Measurements from ENCODE around the gene SLC35A2.
A peak's percentile ranks its signal among the peaks of the same experiment; 100 is the strongest.

The SLC35A2 gene

DNA sequence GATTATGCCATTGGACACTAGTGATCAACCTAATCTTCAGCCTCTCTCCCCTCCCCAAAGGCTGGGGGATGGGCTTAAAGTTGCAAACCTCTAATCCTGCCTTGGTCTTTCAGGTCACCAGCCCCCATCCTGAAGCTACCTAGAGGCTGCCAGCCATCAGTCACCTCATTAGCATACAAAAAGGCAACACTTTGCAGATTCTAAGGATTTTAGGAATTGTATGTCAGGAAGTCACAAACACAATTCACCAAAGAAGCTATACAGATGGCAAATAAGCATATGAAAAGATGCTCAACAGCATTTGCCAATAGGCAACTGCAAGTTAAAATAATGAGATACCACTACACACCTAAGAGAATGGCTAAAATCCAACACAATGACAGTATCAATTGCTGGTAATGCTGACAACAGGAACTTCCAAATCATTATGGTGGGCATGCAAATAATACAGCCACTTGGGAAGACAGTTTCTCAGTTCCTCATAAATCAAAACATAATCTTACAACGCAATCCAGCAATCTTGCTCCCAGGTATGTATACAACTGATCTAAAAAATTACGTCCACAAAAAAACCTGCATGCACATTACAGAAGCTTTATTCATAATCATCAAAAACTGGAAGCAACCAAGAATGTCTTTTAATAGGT lies 16.4 kb upstream of the SLC35A2 start:
- no peak for DNase-seq (ENCODE audit: low read depth)

DNA sequence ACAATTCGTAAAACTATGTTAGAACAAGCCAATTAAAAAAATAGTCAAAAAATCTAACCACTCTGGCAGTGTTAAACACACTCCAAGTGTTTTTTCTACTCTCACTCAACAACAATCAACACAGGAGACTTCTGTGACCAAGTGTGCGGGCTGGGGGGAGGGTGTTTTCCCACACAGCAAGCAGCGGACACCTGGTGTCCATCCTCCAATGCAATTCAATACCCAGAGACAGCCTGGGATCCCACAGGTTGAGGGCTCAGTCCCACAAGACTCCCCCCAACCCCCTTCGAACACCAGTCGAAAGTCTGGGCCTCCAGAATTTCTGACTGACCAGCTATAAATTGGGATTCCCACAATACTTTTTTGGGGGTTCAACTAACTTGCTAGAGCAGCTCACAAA lies 15.7 kb upstream of the SLC35A2 start:
- DNase-seq (ENCODE audit: low read depth): no peak

DNA sequence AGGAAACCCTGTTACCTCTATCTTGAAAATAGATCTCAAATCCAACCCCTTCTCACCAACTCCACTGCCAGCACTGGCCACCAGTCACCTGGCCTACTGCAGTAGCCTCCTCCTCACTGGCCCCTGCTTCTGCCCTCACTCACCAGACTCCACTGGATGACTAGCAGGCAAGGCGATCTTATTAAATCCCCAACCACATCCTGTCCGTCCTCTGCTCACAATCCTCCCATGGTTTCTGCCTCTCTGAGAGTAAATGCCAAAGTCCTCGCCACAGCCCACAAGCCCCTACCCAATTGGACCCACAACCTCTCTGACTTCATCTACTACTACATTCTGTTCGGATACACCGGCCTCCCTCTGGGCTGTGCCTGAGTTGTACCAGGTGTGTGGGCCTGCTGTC lies 12.8 kb upstream of the SLC35A2 start:
- DNase-seq (ENCODE audit: low read depth): no peak

DNA sequence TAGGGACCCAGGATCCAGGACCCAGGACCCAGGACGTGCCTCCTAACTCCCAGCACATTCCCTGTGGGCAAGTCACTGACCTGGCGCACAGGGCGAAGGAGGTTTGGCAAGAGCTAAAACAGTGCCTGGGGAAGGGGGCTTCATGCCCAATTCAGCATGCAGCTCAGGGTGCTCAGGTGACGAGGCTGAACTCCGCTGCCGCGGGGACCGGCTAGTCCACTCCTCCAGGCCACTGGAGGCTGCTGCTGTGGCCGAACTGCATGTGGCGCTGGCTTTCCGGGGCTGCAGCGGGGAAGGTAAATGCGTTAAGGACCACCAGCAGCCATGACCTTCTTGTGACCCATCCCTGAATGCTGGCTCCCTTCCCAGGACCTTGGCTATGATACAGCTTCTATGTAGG lies 12.3 kb upstream of the SLC35A2 start:
- DNase-seq (ENCODE audit: low read depth): no peak

DNA sequence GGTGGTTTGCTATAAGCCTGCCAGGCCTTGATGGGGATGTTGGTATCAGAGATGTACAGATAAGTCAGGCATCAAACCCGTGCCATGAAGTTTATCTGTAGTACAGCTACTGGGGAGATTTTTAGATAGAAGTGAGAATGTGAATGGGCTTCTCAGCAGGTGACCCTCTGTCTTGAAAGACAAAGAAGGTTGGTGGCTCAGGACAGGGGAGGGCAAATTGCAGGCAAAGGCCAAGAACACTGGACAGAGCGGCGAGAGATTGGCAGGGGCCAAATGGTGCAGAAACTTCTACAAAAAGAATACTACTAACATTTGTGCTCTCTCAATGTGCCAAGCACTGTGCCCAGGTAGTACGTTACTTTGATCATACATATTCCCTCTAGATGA lies 9.3 kb upstream of the SLC35A2 start:
- DNase-seq (ENCODE audit: low read depth): no peak

DNA sequence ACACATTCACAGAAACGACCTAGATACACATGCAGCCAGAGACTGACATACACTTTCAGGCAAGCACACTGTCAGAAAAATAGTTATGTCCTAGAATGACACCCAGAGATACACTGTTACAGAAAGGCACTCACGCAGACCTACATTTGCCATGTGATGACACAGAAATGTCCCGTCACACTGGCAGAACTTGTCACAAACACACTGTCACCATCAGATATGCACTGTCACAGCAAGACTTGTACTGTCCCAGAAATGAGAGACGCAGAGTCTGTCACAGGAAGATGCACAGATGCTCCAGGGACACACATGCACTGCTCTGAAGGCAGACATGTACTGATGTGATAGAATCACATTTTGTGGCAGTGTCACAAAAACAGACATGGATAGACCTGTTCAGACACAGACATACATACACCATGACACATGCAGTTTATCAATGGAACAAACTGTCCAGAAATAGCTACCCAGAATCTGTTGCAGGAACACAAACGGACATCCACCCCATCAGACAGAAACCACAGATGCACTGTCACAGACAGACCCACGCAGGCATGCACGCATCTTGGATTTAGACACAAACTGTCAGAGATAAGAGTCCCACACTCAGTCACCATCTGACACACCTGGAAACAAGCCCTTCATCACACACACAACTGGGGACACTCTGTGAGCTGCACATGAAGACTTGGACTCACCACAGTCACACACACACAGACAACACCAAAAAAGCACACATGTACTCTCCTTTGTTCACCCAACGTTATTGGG lies 8.7 kb upstream of the SLC35A2 start:
- DNase-seq (ENCODE audit: low read depth): no peak

DNA sequence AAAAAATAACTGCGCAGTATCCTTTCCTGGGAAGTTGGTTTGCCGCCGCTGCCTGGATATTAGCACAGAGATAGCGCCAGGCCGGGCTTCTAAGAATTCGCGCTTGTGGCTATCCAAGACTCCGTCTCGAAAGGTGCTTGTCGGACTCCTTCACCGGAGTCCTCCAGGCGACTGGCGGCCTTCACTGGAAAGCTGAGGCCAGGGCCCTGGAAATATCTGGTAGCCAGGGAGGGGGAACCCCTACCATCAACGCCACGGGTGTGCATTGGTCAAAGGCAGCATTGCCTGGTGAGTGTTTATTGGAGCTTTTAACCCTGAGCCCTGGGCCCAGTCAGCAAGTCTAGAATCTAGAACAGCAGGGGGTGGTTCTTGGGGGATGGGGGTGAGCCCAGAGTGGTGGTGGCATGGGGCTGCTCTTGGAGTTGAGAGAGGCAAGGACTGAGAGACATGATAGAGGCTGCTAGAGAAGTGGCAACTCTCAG lies 8.0 kb upstream of the SLC35A2 start:
- no peak for DNase-seq (ENCODE audit: low read depth)

DNA sequence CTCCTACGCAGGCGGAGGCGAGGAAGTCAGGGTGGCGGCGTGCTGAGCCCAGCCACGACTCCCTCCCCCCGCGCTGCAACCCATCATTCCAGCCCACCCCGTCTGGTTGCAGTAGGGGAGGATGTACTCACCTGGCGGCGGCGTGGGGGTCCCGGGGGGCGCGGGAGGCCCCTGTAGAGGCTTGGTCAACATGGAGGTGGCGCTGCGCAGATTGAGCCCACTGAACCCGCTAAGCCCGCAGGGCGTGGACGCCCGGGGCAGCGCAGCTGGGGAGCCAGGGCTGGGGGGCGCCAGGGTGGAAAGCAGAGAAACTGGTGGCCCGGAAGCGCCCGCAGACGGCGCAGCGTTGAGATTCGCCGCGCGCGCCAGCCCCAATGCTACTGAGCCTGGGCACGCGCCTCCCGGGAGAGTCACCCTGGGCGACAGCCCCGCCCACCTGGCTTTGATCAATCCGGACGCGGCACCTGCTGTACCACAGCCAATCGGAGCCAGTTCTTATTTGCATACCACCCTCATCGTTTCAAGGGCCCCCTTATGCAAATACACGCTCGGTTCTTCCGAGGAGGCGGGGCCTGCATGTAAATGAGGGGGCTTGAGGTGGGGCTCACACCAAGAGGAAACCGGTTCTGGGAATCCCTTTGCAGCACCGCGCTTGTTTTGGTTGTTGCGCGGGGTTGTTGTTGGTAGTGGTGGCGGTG lies 7.3 kb upstream of the SLC35A2 start, which contains the start of gene PIM2:
TSS of gene PIM2 (minus strand) at position 382 of the 698 bp plus-strand sequence. CDS start at position 192, 190 bp downstream.
- peak; percentile 77 for DNase-seq (ENCODE audit: low read depth)

DNA sequence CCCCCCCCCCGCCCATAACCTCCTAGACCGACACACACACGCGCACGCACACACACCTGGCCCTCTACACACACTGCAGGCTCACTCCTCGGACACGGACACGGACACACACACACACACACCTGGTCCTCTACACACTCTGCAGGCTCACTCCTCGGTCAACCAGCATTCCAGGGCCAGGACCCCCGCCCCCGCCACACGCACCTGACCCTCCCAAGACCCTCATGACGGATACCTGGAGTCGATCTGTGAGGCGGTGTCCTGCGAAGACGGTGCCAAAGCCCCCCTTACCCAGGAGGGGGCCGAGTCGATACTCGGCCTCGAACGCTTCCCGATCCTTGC lies 6.8 kb upstream of the SLC35A2 start:
- DNase-seq (ENCODE audit: low read depth): no peak

DNA sequence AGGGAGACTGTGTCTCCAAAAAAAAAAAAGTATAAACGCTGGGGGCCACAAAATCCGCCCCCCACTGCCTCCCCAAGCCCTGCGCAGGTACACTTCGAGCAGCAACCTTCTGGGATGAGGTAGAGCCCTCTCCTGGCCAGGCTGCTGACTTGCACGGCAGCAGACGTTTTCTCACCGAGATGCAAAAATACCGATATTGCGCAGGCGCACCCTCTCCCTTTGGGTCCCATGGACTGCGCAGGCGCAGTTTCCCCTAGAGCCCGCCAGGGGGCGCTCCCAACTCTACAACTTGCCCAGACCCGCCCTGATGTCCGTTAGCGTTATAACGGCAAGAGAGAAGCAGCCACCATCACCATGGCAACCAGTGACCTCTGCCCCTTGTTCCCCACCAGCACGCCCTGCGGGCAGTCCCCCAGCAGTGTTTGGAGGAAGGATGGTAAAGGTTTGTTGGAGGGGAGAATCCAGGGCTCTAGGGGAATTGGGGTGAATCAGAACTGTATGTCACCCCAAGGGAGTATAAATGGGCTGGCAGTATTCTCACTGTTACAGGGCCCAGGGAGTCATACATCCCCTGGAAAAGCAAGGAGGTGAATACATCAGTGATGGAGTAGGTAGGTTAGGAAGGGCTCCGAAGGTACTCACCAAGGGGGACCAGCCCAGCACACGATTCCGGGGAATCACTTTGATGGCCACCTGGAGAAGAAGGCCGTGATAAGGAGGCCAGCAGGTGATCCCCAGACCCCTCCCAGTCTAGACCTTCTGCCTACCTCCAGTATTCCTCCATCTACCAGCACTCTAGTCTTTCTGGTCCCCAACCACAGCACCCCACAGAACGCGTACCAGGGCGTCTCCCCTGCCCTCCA lies 5.9 kb upstream of the SLC35A2 start:
- peak; percentile 68 for DNase-seq (ENCODE audit: low read depth)

DNA sequence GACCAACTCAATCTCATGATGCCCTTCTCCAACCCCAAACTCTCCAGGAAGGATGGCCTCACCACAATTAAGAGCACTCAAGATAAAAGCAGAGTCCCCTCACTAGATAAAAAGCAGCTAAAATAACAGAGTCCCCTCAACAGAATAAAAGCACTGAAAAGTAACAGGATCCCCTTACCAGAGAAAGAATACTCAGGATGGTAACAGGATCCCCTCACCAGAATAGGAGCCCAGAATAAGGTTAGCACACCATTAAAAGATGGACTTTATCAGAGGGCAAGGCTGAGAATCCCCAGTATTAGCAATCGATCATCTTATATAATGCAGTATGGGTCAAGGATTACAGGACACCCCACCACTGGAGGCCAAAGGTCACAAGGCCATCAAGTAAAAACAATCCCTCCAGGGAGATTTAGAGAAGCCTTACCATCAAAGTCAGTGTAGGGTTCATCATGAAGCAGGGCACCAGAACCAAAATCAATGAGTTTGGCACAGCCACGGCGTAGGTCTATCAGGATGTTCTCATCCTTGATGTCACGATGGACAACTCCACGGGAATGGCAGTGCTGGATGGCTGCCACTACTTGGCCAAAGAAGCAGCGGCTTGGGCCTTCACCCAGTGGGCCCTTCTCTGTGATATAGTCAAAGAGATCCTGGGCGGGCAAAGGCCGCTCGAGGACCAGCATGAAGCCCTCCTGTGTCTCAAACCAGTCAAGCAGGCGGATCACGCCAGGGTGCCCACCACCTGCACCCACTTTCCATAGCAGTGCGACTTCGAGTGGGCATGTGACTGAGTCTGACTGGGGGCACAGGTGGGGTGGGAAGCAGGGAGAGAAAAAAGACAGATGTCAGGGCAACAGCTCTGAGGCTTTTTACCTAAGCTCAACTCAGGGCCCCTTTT lies 3.4 kb upstream of the SLC35A2 start:
- DNase-seq (ENCODE audit: low read depth): no peak

DNA sequence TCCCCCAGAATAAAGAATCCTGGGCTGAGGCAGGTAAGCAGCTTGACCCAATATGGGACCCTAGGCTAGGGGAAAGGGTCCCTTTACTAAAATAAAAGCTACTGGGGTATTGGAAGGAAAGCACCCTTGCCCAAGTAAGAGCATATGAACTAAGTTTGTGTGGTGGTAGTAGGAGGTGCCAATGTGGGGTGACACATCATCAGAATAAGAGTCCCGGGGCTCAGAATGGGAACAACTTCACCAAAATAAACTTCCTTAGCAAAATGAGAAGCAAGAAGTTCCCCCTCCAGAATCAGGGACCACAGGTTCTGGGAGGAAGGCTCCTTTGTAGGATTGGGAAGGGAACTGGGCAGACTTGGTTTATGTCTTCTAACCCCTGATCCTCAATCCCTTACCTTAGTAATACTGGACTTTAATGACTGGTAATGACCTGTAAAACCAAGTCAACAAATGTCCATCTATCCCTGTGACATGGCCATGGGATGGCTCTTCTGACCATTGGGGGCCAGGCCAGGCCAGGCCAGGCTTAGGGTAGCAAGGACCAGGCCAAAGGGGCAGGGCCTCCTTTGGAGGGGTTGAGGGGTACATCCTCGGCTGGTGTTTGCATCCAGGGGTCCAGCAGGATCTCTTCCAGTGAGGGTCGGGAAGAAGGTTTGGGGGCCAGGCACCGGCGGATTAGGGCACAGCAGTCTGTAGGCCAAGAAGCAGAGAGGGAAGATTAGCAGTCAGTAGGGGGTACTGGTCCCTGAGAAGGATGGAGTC lies 2.3 kb upstream of the SLC35A2 start:
- DNase-seq (ENCODE audit: low read depth): no peak

DNA sequence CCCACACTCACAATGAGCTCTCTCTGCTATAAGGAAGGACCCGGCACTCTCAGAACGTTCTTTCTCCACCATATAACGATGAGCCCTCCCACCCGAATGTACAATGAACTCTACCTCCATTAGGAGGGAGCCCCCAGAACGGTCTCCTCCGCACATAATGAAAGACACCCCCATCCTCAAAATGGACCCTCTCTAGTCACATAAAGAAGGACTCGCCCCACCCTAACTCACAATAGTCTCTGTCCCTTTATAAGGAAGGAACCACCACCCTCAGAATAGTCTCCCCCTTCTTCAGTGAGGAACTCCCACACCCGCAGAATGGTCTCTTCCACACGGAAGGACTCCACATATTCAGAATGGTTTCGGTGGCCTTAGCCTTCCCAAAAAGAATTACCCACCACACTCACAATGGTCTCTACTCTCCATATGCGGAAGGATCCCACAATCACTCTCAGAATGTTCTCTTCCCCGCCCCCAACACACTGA lies 477 bp downstream of the SLC35A2 start:
- DNase-seq (ENCODE audit: low read depth): no peak

DNA sequence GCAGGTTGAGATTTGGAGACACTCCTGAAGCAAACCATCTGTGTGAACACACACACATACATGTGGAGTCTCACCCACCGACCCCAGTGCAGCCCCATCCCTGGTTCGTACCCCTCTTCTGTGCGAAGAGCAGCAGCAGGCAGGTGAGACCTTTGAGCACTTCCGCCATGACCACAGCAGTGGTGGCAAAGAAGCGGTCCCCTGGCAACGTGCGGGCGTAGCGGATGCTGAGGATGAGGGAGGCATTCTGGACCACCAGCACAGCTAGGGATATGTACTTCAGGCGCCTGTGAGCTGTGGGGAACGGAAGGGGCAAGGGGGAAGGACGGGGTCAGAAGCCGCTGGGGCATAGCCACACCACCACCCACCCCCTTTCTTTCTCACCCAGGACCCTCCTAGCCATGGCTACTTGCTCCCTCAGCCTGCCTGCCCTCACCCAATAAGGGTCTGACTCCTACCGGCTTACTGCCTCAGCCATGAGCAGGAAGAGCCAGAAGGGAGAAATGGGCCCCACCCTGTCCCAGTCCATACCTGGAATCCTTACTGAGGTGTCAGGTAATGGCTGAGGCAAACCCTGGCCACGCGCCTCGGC lies 1.6 kb downstream of the SLC35A2 start:
- DNase-seq (ENCODE audit: low read depth): no peak

DNA sequence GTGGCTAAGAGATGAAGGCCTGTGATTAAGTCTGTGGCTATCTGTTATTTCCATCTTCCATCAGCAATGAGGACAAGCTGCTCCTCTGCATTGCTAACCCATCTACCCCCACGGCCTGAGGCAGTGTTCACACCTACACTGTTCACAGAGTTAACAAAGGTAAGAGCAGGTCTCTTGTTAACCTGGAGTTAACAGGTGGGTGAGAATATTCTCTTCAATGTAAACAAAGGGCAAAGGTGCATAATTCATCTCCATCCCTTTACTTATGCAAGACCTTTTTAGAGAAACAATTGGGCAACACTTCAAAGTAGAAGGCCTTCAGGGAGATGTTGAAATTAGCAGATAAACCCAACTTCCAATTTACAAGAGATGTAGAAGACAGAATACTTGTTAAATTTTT lies 2.8 kb downstream of the SLC35A2 start:
- no peak for DNase-seq (ENCODE audit: low read depth)

DNA sequence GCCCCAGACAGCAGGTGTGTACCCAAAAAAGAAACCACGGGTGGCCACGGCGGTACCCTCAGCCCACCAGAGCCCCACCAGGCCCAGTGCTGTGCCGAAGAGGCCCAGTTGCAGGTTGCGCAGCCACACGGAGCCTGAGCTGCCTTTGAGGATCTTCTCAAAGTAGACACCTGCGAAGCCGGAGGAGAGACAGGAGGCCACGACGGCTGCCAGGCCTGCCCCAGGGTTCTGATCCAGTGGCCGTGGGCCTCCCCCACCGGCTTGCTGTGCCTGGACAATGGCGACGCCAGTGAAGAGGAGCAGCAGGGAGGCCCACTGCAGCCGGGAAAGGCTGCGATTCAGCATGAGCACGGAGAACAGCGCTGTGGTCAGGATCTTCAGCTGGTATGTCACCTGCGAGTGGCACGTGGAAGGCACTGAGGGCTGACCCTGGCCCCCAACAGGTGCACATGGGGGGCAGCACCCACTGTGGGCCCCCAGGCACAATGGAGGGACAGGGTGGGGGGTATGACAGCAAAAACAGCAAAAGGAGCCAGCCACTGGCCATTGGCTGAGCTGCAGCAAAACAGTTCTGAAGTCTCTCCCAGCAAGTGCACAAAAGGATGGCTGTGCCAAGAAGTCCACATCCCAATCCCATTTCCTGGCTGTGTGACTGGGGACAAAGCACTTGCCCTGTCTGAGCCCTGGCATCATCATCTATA lies 6.2 kb downstream of the SLC35A2 start:
- DNase-seq (ENCODE audit: low read depth): no peak

DNA sequence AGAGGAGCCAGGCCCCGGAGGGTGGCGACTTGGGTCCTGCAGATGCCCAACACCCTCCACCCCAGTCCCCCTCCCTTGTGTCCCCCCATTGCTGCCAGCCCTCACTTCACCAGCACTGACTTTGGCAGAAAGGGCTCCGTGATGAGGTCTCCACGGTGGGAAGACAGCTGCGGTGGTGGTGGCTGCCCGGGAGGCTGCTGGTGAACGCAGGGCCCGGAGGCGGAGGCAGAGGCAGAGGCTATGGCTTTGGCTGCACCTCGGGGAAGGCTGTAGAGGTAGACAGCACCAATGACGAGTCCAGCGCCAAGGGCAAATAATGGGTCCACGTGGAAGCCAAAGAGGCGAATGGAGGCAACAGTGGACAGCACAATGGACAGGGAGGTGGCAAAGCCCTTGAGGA lies 6.8 kb downstream of the SLC35A2 start:
- no peak for DNase-seq (ENCODE audit: low read depth)

DNA sequence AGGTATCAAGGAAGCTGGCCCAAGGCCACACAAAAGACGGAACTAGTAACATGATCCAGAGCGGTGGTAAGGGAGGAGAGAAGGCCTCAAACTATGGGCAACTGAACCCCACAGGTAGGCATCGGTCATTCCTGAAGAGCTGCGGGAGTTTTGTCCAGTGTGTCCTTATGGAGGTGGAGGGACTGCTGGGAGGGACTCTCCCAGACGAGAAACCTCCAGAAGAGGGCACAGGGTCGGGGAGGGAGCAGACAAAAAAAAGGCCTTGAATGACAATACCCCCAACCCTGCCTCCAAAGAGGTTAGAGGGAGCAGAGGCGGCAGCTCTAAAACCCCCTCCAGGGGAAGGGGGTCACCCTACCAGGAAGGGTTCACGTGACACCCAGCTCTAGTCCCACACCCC lies 7.3 kb downstream of the SLC35A2 start:
- no peak for DNase-seq (ENCODE audit: low read depth)

DNA sequence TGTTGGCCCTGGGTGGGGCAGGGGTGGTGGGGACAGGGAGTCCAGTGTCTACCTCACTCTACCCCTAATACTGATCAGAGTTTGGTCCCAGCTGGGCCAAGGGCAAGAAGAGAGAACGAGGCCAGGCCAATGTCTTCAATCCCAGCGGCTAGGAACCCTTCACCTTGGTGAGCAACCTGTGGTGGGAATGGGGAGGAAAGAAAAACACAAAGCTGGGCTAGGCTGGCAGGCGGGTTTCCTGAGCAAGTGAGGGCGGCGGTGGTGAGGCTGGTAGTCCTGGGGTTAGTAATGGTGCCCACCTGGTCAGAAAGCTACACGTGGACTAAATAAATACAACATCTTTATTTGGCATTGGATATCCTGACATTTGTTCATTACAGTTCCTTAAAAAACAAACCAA lies 8.2 kb downstream of the SLC35A2 start:
- DNase-seq (ENCODE audit: low read depth): no peak
